SK-N-SH (cell line): ENCODE results near the gene RUNDC3A. TPM values are rescaled to one million over a fixed set of nuclear protein-coding genes. Genes with fewer than 3 reads are reported as not detected.

Source experiments
- CTCF ChIA-PET: fragments of 300-600, 350-600 bp; formaldehyde crosslinking; extraction: SDS; loops from one replicate; lab custom pipeline; 2021; lab: Yijun Ruan, JAX
- POLR2A ChIA-PET: fragments of 350-600 bp; sonication (Branson Sonifier 250); formaldehyde crosslinking; extraction: SDS; loops from one replicate; lab custom pipeline; 2020; ENCODE audit warnings: antibody characterized with exemption, inconsistent platforms; lab: Yijun Ruan, JAX
- DNase-seq: peaks from one replicate; pipeline ENCODE4 v3.0.0; 2012
- H2AFZ ChIP-seq: fragments of 200-600 bp; sonication (generic); 2 replicates; pipeline ENCODE4 v1.8.1; 2016; ENCODE audit warnings: antibody characterized with exemption, mild to moderate bottlenecking, low read depth
- H3F3A ChIP-seq: fragments of 200-600 bp; sonication (generic); replicated peaks from 2 replicates; pipeline ENCODE3; 2016; ENCODE audit warnings: antibody characterized with exemption, mild to moderate bottlenecking; ENCODE audit not compliant: insufficient read depth
- H3K27ac ChIP-seq, 2 experiments: fragments of 200-500 bp in 1 of 2; fragments of 200-600 bp in 1 of 2; sonication (Bioruptor generic) in 1 of 2; sonication (generic), shearing (Covaris generic) in 1 of 2; 2 replicates each; pipeline versions ENCODE4 v1.5.1 to v1.6.1; 2014 to 2016; ENCODE audit warnings: low read depth in 2 of 2, inconsistent platforms in 1 of 2, low read length in 1 of 2, mild to moderate bottlenecking in 1 of 2, mixed read lengths in 1 of 2
- H3K27me3 ChIP-seq: fragments of 200-600 bp; sonication (generic), shearing (Covaris generic); 2 replicates; pipeline ENCODE4 v1.6.1; 2016; ENCODE audit warnings: mixed run types; ENCODE audit not compliant: insufficient read depth
- H3K36me3 ChIP-seq, 2 experiments: fragments of 200-500 bp in 1 of 2; fragments of 200-600 bp in 1 of 2; sonication (Bioruptor generic) in 1 of 2; sonication (generic) in 1 of 2; replicated peaks in 1 of 2; 2 replicates each; pipeline versions ENCODE3 to v1.5.1; 2014 to 2016; ENCODE audit warnings: low read length in 1 of 2, mild to moderate bottlenecking in 1 of 2; ENCODE audit not compliant: insufficient read depth in 2 of 2, control insufficient read depth in 1 of 2
- H3K4me1 ChIP-seq, 2 experiments: fragments of 200-500 bp in 1 of 2; fragments of 200-600 bp in 1 of 2; sonication (Bioruptor generic) in 1 of 2; sonication (generic), shearing (Covaris generic) in 1 of 2; 2 replicates each; pipeline versions ENCODE4 v1.5.1 to v1.6.1; 2014 to 2016; ENCODE audit warnings: low read depth in 1 of 2, low read length in 1 of 2, mixed run types in 1 of 2; ENCODE audit not compliant: insufficient read depth in 2 of 2, control insufficient read depth in 1 of 2
- H3K4me2 ChIP-seq: fragments of 200-600 bp; sonication (generic), shearing (Covaris generic); 2 replicates; pipeline ENCODE4 v1.6.1; 2017; ENCODE audit warnings: mixed run types
- H3K4me3 ChIP-seq, 2 experiments: fragments of 200-500 bp in 1 of 2; fragments of 200-600 bp in 1 of 2; sonication (Bioruptor generic) in 1 of 2; sonication (generic), shearing (Covaris generic) in 1 of 2; 2 replicates each; pipeline versions ENCODE4 v1.5.1 to v1.8.1; 2014 to 2016; ENCODE audit warnings: low read depth in 2 of 2, inconsistent platforms in 1 of 2, low read length in 1 of 2, mild to moderate bottlenecking in 1 of 2, mixed read lengths in 1 of 2, moderate library complexity in 1 of 2
- H3K79me2 ChIP-seq: fragments of 200-600 bp; sonication (generic); 2 replicates; pipeline ENCODE4 v1.8.1; 2017; ENCODE audit warnings: mild to moderate bottlenecking; ENCODE audit not compliant: insufficient read depth
- H3K9ac ChIP-seq: fragments of 200-600 bp; sonication (generic); 2 replicates; pipeline ENCODE4 v1.6.1; 2017; ENCODE audit warnings: mixed run types
- H3K9me2 ChIP-seq: fragments of 200-600 bp; sonication (generic); 2 replicates; pipeline ENCODE4 v1.6.1; 2017; ENCODE audit warnings: mixed run types
- H3K9me3 ChIP-seq: fragments of 200-600 bp; sonication (generic); 2 replicates; pipeline ENCODE4 v1.6.1; 2017; ENCODE audit warnings: mixed run types, mild to moderate bottlenecking, moderate library complexity
- H4K20me1 ChIP-seq: fragments of 200-600 bp; sonication (generic); 2 replicates; pipeline ENCODE4 v1.6.1; 2017; ENCODE audit warnings: mild to moderate bottlenecking, mixed run types; ENCODE audit not compliant: insufficient read depth
- ELF1 ChIP-seq: IDR thresholded peaks from 2 replicates; pipeline ENCODE4 v1.4.0; 2012
- EP300 ChIP-seq, 2 experiments: IDR thresholded peaks; 2 replicates each; pipeline versions ENCODE4 v1.4.0 to v1.6.1; 2012; ENCODE audit warnings: borderline replicate concordance in 1 of 2, low read depth in 1 of 2, low read length in 1 of 2
- FOXJ3 ChIP-seq: sonication (generic); formaldehyde crosslinking; IDR thresholded peaks from 2 replicates; pipeline ENCODE4 v1.5.1; 2020; ENCODE audit warnings: mild to moderate bottlenecking, missing genetic modification reagents
- GATA2 ChIP-seq: sonication (generic); formaldehyde crosslinking; IDR thresholded peaks from 2 replicates; pipeline ENCODE4 v1.5.0; 2020; ENCODE audit warnings: mild to moderate bottlenecking, missing genetic modification reagents
- IRF3 ChIP-seq: fragments of 150-350 bp; IDR thresholded peaks from 2 replicates; pipeline ENCODE4 v1.6.1; 2016; ENCODE audit warnings: mild to moderate bottlenecking, low read depth, low read length
- MXI1 ChIP-seq: IDR thresholded peaks from 2 replicates; pipeline ENCODE4 v1.6.1; 2012; ENCODE audit warnings: mild to moderate bottlenecking, low read depth, low read length, improper control_type of control experiment
- NRF1 ChIP-seq: IDR thresholded peaks from 2 replicates; pipeline ENCODE4 v1.6.1; 2012; ENCODE audit warnings: low read depth, mild to moderate bottlenecking, low read length
- TAF1 ChIP-seq: IDR thresholded peaks from 2 replicates; pipeline ENCODE4 v1.6.1; 2012; ENCODE audit warnings: low read depth, mild to moderate bottlenecking, low read length, moderate library complexity, borderline replicate concordance
- TCF12 ChIP-seq: IDR thresholded peaks from 2 replicates; pipeline ENCODE4 v1.4.0; 2012
- USF1 ChIP-seq: IDR thresholded peaks from 2 replicates; pipeline ENCODE4 v1.4.0; 2012; ENCODE audit warnings: low read depth, borderline replicate concordance
- YY1 ChIP-seq: IDR thresholded peaks from 2 replicates; pipeline ENCODE4 v1.4.0; 2012; ENCODE audit warnings: low read depth, mild to moderate bottlenecking
- ZBTB33 ChIP-seq: IDR thresholded peaks from 2 replicates; pipeline ENCODE4 v1.4.0; 2012; ENCODE audit warnings: low read depth, borderline replicate concordance
- WGBS: methylation state at CpG from one replicate; pipeline ENCODE4 v1.1.6; 2017; ENCODE audit warnings: low lambda C conversion rate; 5-methylcytosine and 5-hydroxymethylcytosine counted together
- polyA plus RNA-seq, 3 experiments: library from polyadenylated mRNA; depleted of rRNA; stranded (reverse); fragments of >200 nt; gene quantifications; 2 replicates each; pipeline ENCODE4 v1.2.3, GENCODE V29; 2012

Gene RUNDC3A
- polyA plus RNA-seq, 1 of the 3 experiments (the other 2 are of a cell fraction): 8.9 TPM

- TF ChIP-seq NRF1 (no peak), YY1 (no peak), EP300 (IDR thresholded peaks at IDR 0.05; ENCODE audit: borderline replicate concordance in 1 of 2, low read depth in 1 of 2, low read length in 1 of 2) (no peak), FOXJ3 (no peak), USF1 (no peak), TAF1 (no peak), GATA2 (CRISPR knock-in tag) (no peak), ZBTB33 (no peak), IRF3 (no peak), TCF12 (no peak), ELF1 (no peak), MXI1 (no peak)
- Histone ChIP-seq H3K4me3 (no peak overlapping the region), H3K9me3 (no peaks in the 10 kb centered on the region), H3K36me3 (no peaks in the 10 kb centered on the region), H3K27ac (no peak overlapping the region), H2AFZ (no peak overlapping the region), H4K20me1 (no peaks in the 10 kb centered on the region), H3K27me3 (no peaks in the 10 kb centered on the region), H3K79me2 (no peaks in the 10 kb centered on the region), H3K9me2 (no peaks in the 10 kb centered on the region), H3F3A (no peaks in the 10 kb centered on the region), H3K4me2 (no peak overlapping the region), H3K4me1 (peaks cover 0 to 31% of the 10 kb centered on the region in 2 experiments; a peak in 1 of 4 replicates), H3K9ac (no peak overlapping the region)
- 74% methylated on average over 2 of the region's 2 CpGs for WGBS
- POLR2A ChIA-PET: interaction anchor here (1.0 to 4.4 kb wide), 4 partner anchors 10 to 111 kb away, joined by 3 to 34 read pairs (median 22); partner anchors contain the start of gene SLC25A39
- CTCF ChIA-PET: interaction anchor here (1.1 to 5.7 kb wide), 7 partner anchors 14 to 124 kb away, joined by 3 to 37 read pairs (median 6); partner anchors contain the start of genes GRN, SLC25A39 and UBTF
- no peak for DNase-seq
These were observed 1.8 kb downstream of the RUNDC3A start for GRCh38 chr17:44310188-44310587.
